B cell (primary cell): ENCODE results near the gene MAML2. TPM values are rescaled to one million over a fixed set of nuclear protein-coding genes. Genes with fewer than 3 reads are reported as not detected.

Experiments used
- ATAC-seq: fragments of 200-7000 bp; cut with Tn5 transposase; one replicate; pipeline ENCODE4 v1.10.0; 2021; ENCODE audit warnings: low read depth, mild to moderate bottlenecking, moderate number of reproducible peaks, moderate library complexity
- CTCF ChIA-PET: fragments of 350-600 bp; sonication (Branson Sonifier 250); formaldehyde crosslinking; loops from one replicate; lab custom pipeline; 2021; ENCODE audit warnings: antibody characterized with exemption, inconsistent platforms; lab: Charles Lee
- POLR2A ChIA-PET: fragments of 350-600 bp; sonication (Branson Sonifier 250); formaldehyde crosslinking; loops from one replicate; lab custom pipeline; 2021; ENCODE audit warnings: antibody characterized with exemption; lab: Charles Lee
- DNase-seq: peaks from one replicate; pipeline ENCODE4 v3.0.0; 2013
- H2AFZ ChIP-seq: 2 replicates; pipeline ENCODE4 v1.6.1; 2012; ENCODE audit warnings: mild to moderate bottlenecking, low read depth, low read length; ENCODE audit not compliant: insufficient read depth, poor library complexity, severe bottlenecking
- H3K27ac ChIP-seq, 2 donors: 1 replicate in 1 of 2; 2 replicates in 1 of 2; pipeline ENCODE4 v1.5.1; 2012 to 2013; ENCODE audit warnings: low read length in 2 of 2, mild to moderate bottlenecking in 2 of 2, moderate library complexity in 1 of 2
- H3K27me3 ChIP-seq, 4 experiments: fragments of 200-600 bp in 1 of 4; sonication (generic) in 1 of 4; replicated peaks in 1 of 4; 1 replicate in 2 of 4; 2 replicates in 2 of 4; pipeline versions ENCODE4 v1.6.1 to v1.7.0; 2013 to 2016; ENCODE audit warnings: low read length in 3 of 4, mild to moderate bottlenecking in 2 of 4, mixed read lengths in 1 of 4, moderate library complexity in 1 of 4; ENCODE audit not compliant: insufficient read depth in 4 of 4, control insufficient read depth in 3 of 4; ENCODE audit errors: control extremely low read depth in 1 of 4
- H3K36me3 ChIP-seq, 2 experiments: replicated peaks in 1 of 2; 1 replicate in 1 of 2; 2 replicates in 1 of 2; pipeline versions ENCODE4 v1.6.1 to v1.7.1; 2013; ENCODE audit warnings: low read length in 1 of 2; ENCODE audit not compliant: insufficient read depth in 2 of 2, control insufficient read depth in 1 of 2; ENCODE audit errors: control extremely low read depth in 1 of 2, extremely low read depth in 1 of 2
- H3K4me1 ChIP-seq, 2 donors: fragments of 200-600 bp in 1 of 2; sonication (generic) in 1 of 2; 1 replicate in 1 of 2; 2 replicates in 1 of 2; pipeline versions ENCODE4 v1.5.1 to v1.6.1; 2013 to 2017; ENCODE audit warnings: low read length in 2 of 2; ENCODE audit not compliant: control insufficient read depth in 2 of 2, insufficient read depth in 2 of 2
- H3K4me2 ChIP-seq: replicated peaks from 2 replicates; pipeline ENCODE3; 2012; ENCODE audit warnings: mild to moderate bottlenecking, low read depth, low read length; ENCODE audit not compliant: poor library complexity, severe bottlenecking
- H3K4me3 ChIP-seq, 5 experiments: fragments of 200-600 bp in 1 of 5; sonication (generic) in 1 of 5; 1 replicate in 3 of 5; 2 replicates in 2 of 5; pipeline versions ENCODE4 v1.5.1 to v1.7.0; 2011 to 2016; ENCODE audit warnings: low read length in 4 of 5, mild to moderate bottlenecking in 4 of 5, low read depth in 2 of 5, control low read depth in 1 of 5, moderate library complexity in 1 of 5; ENCODE audit not compliant: insufficient read depth in 1 of 5; ENCODE audit errors: control extremely low read depth in 1 of 5, extremely low read depth in 1 of 5
- H3K79me2 ChIP-seq: fragments of 200-600 bp; sonication (generic); one replicate; pipeline ENCODE4 v1.6.0; 2016; ENCODE audit warnings: low read length; ENCODE audit not compliant: control insufficient read depth, insufficient read depth
- H3K9ac ChIP-seq: fragments of 200-600 bp; sonication (generic); 2 replicates; pipeline ENCODE4 v1.6.1; 2017; ENCODE audit warnings: mild to moderate bottlenecking, low read length, moderate library complexity
- H3K9me3 ChIP-seq, 3 donors: one replicate each; pipeline versions ENCODE4 v1.6.1 to v1.7.1; 2013; ENCODE audit warnings: low read length in 2 of 3; ENCODE audit not compliant: control insufficient read depth in 2 of 3, insufficient read depth in 1 of 3; ENCODE audit errors: control extremely low read depth in 1 of 3
- H4K20me1 ChIP-seq: 2 replicates; pipeline ENCODE4 v1.6.0; 2012; ENCODE audit warnings: mild to moderate bottlenecking, low read length; ENCODE audit not compliant: insufficient read depth, control insufficient read depth, poor library complexity, severe bottlenecking
- H3K27ac Mint-ChIP-seq: one replicate; pipeline ENCODE4 v1.8.0; 2021; ENCODE audit warnings: mixed read lengths
- H3K27me3 Mint-ChIP-seq: one replicate; pipeline ENCODE4 v1.8.0; 2021; ENCODE audit warnings: mixed read lengths
- H3K4me1 Mint-ChIP-seq: one replicate; pipeline ENCODE4 v1.8.0; 2021; ENCODE audit warnings: mixed read lengths
- H3K4me3 Mint-ChIP-seq: one replicate; pipeline ENCODE4 v1.8.0; 2021; ENCODE audit warnings: mixed read lengths
- H3K9me3 Mint-ChIP-seq: one replicate; pipeline ENCODE4 v1.8.0; 2022; ENCODE audit warnings: mixed read lengths; ENCODE audit not compliant: insufficient read depth
- CTCF ChIP-seq: fragments of 200-600 bp; IDR thresholded peaks from one replicate; pipeline ENCODE4 v1.8.0; 2022; ENCODE audit warnings: antibody characterized with exemption, mild to moderate bottlenecking
- EZH2 ChIP-seq: IDR thresholded peaks from 2 replicates; pipeline ENCODE4 v1.6.1; 2012; ENCODE audit warnings: borderline replicate concordance, low read depth, mild to moderate bottlenecking, moderate library complexity, low read length; ENCODE audit not compliant: insufficient read depth, poor library complexity, severe bottlenecking
- WGBS: methylation state at CpG from one replicate; pipeline ENCODE4 v1.1.5; 2013; ENCODE audit warnings: missing lambda C conversion rate; ENCODE audit not compliant: insufficient coverage; 5-methylcytosine and 5-hydroxymethylcytosine counted together
- intact Hi-C: fragments of 100-400 bp; cut with micrococcal nuclease; formaldehyde crosslinking; loops from one replicate; pipeline ENCODE4 v1.10.0; 2022
- polyA plus RNA-seq: library from polyadenylated mRNA; depleted of rRNA; stranded (reverse); fragments of >200 nt; gene quantifications from 2 replicates; pipeline ENCODE4 v1.2.3, GENCODE V29; 2012
- total RNA-seq, 2 donors: library from RNA; stranded (reverse); fragments of 120-200 nt in 1 of 2; gene quantifications; 1 replicate in 1 of 2; 2 replicates in 1 of 2; pipeline versions ENCODE4 v1.2.3 to v1.2.4, GENCODE V29; 2013 to 2022

MAML2 gene
- total and polyA plus RNA-seq, 2 donors (not counting 1 experiment from before 2014, with no cell fraction given) = 10.7 to 26.4 TPM

- H3K4me1 Mint-ChIP-seq = no peaks in the 10 kb centered on the region
Measured at GRCh38 chr11:95984072-95984471, 358.9 kb downstream of the MAML2 start.

More at GRCh38 chr11:95984072-95984471, 358.9 kb downstream of the MAML2 start:
- no peak for DNase-seq
- H3K9ac ChIP-seq = no peak overlapping the region
- no peaks in the 10 kb centered on the region for H3K27me3 Mint-ChIP-seq
- ChIA-PET POLR2A (no interaction called here), CTCF (no interaction called here)
- no peaks in the 10 kb centered on the region for H3K9me3 Mint-ChIP-seq
- no peak overlapping the region for H3K4me3 ChIP-seq
- no peak for TF ChIP-seq CTCF
- TF ChIP-seq EZH2 = no peak
- no peak overlapping the region for H3K27ac ChIP-seq
- H3K4me2 ChIP-seq = no peak overlapping the region
- intact Hi-C loops = no loop called here
- no peak overlapping the region for H2AFZ ChIP-seq
- 83% methylated on average over 1 of the region's 2 CpGs for WGBS
- no peak overlapping the region for H3K27ac Mint-ChIP-seq
- no peak overlapping the region for H3K4me3 Mint-ChIP-seq
- no peaks in the 10 kb centered on the region for H3K9me3 ChIP-seq
- no peaks in the 10 kb centered on the region for H3K4me1 ChIP-seq
- peaks cover 6 to 50% of the 10 kb centered on the region in 2 experiments for H3K36me3 ChIP-seq
- no peaks in the 10 kb centered on the region for H3K27me3 ChIP-seq
- no peaks in the 10 kb centered on the region for H3K79me2 ChIP-seq
- H4K20me1 ChIP-seq = no peaks in the 10 kb centered on the region
- ATAC-seq = no peak
